Gastrocnemius medialis (tissue), 4 donors: ENCODE results near the gene CYTH1.

ENCODE experiments used
- POLR2A ChIP-seq, 2 donors: fragments of 450-650 bp; IDR thresholded peaks; one replicate each; pipeline ENCODE4 v1.6.1; 2017; ENCODE audit warnings: antibody characterized with exemption in 2 of 2, mild to moderate bottlenecking in 2 of 2, moderate library complexity in 2 of 2
- TF ChIP-seq, protein P1 (sequence below), 5 experiments: fragments of 450-650 bp in 3 of 5; fragments of 200-600 bp in 2 of 5; sonication (generic) in 2 of 5; IDR thresholded peaks in 4 of 5; conservative IDR thresholded peaks in 1 of 5; 1 replicate in 4 of 5; 2 replicates in 1 of 5; pipeline ENCODE4 v1.5.1; 2016 to 2019; ENCODE audit warnings: antibody characterized with exemption in 5 of 5, mild to moderate bottlenecking in 3 of 5, moderate library complexity in 3 of 5

DNA sequence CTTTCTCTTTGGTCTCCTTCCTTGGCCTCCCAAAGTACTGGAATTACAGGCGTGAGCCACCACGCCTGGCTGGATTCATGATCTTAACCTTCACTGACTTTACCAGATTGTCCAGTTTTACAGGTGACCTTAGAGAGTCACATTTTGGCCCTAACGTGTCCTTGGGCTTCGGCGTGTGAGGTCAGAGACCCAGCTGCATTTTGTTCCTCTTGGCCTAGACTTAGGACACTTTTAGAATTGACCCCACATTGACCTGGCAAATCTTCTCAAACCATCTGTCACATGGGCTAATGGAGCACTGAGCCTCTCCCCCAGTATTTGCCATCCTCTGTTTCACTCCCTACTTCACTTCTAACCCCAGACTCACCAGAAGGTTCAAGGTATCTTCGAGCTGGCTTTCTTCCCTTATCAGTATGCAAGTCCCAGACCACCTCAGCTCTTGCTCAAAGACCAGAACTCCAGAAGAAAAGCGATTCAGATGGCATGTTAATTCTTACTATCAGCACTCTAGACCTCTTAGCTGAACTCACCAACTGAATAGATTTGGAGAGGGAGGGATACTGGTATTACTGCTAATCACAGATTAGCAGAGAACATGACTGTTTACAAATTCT is 1.7 kb upstream of the CYTH1 start:
- TF ChIP-seq, protein P1, sequence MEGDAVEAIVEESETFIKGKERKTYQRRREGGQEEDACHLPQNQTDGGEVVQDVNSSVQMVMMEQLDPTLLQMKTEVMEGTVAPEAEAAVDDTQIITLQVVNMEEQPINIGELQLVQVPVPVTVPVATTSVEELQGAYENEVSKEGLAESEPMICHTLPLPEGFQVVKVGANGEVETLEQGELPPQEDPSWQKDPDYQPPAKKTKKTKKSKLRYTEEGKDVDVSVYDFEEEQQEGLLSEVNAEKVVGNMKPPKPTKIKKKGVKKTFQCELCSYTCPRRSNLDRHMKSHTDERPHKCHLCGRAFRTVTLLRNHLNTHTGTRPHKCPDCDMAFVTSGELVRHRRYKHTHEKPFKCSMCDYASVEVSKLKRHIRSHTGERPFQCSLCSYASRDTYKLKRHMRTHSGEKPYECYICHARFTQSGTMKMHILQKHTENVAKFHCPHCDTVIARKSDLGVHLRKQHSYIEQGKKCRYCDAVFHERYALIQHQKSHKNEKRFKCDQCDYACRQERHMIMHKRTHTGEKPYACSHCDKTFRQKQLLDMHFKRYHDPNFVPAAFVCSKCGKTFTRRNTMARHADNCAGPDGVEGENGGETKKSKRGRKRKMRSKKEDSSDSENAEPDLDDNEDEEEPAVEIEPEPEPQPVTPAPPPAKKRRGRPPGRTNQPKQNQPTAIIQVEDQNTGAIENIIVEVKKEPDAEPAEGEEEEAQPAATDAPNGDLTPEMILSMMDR (IDR thresholded peaks at IDR 0.05 in 4 of 5, conservative IDR thresholded peaks at IDR 0.05 in 1 of 5): no peak
- no peak for TF ChIP-seq POLR2A (IDR thresholded peaks at IDR 0.05)
